H1 (cell line): ENCODE data around the gene PCDHA1. TPM values are rescaled to one million over a fixed set of nuclear protein-coding genes. Genes with fewer than 3 reads are reported as not detected.

Experiments
- ASH2L ChIP-seq: fragments of 200-600, 300-600 bp; sonication (generic); IDR thresholded peaks from one replicate; pipeline ENCODE4 v1.7.1; 2017; ENCODE audit warnings: low read length
- E2F6 ChIP-seq: IDR thresholded peaks from 2 replicates; pipeline ENCODE4 v1.6.1; 2012; ENCODE audit warnings: inconsistent platforms
- EGR1 ChIP-seq: IDR thresholded peaks from 2 replicates; pipeline ENCODE4 v1.6.1; 2011; ENCODE audit warnings: low read depth, low read length, borderline replicate concordance
- SUZ12 ChIP-seq: fragments of 200-600 bp; sonication (generic); IDR thresholded peaks from 2 replicates; pipeline ENCODE4 v1.6.1; 2012; ENCODE audit warnings: mild to moderate bottlenecking, inconsistent platforms, low read length, moderate library complexity, mixed read lengths
- polyA plus RNA-seq, 7 experiments: library from polyadenylated mRNA; depleted of rRNA in 3 of 7; stranded (reverse) in 5 of 7; unstranded in 2 of 7; fragments of >200 nt in 5 of 7; fragments of 200-250 nt in 2 of 7; gene quantifications; 1 replicate in 5 of 7; 2 replicates in 1 of 7; 4 replicates in 1 of 7; pipeline versions ENCODE4 v1.2.1 to v1.2.3, GENCODE V29; 2011 to 2013; ENCODE audit warnings: missing spikeins in 2 of 7, mixed read lengths in 2 of 7
- total RNA-seq: library from RNA; stranded (reverse); fragmentation: NEBNext Ultra II Directional; extraction: Animal tissue kit (Norgen Biotek cat#: 25700); gene quantifications from 2 replicates; pipeline ENCODE4 v1.2.1, GENCODE V29; 2021
- TF ChIP-seq, protein P1 (sequence below): fragments of 300-600 bp; sonication (generic); IDR thresholded peaks from 2 replicates; pipeline ENCODE4 v1.7.1; 2012; ENCODE audit warnings: low read length, moderate library complexity, mild to moderate bottlenecking, inconsistent platforms; ENCODE audit not compliant: insufficient replicate concordance

The PCDHA1 gene
- total and polyA plus RNA-seq, 2 of the 8 experiments (the other 6 are each of a cell fraction or from before 2014, with no cell fraction given): 0.23 to 0.50 TPM

- TF ChIP-seq, protein P1, sequence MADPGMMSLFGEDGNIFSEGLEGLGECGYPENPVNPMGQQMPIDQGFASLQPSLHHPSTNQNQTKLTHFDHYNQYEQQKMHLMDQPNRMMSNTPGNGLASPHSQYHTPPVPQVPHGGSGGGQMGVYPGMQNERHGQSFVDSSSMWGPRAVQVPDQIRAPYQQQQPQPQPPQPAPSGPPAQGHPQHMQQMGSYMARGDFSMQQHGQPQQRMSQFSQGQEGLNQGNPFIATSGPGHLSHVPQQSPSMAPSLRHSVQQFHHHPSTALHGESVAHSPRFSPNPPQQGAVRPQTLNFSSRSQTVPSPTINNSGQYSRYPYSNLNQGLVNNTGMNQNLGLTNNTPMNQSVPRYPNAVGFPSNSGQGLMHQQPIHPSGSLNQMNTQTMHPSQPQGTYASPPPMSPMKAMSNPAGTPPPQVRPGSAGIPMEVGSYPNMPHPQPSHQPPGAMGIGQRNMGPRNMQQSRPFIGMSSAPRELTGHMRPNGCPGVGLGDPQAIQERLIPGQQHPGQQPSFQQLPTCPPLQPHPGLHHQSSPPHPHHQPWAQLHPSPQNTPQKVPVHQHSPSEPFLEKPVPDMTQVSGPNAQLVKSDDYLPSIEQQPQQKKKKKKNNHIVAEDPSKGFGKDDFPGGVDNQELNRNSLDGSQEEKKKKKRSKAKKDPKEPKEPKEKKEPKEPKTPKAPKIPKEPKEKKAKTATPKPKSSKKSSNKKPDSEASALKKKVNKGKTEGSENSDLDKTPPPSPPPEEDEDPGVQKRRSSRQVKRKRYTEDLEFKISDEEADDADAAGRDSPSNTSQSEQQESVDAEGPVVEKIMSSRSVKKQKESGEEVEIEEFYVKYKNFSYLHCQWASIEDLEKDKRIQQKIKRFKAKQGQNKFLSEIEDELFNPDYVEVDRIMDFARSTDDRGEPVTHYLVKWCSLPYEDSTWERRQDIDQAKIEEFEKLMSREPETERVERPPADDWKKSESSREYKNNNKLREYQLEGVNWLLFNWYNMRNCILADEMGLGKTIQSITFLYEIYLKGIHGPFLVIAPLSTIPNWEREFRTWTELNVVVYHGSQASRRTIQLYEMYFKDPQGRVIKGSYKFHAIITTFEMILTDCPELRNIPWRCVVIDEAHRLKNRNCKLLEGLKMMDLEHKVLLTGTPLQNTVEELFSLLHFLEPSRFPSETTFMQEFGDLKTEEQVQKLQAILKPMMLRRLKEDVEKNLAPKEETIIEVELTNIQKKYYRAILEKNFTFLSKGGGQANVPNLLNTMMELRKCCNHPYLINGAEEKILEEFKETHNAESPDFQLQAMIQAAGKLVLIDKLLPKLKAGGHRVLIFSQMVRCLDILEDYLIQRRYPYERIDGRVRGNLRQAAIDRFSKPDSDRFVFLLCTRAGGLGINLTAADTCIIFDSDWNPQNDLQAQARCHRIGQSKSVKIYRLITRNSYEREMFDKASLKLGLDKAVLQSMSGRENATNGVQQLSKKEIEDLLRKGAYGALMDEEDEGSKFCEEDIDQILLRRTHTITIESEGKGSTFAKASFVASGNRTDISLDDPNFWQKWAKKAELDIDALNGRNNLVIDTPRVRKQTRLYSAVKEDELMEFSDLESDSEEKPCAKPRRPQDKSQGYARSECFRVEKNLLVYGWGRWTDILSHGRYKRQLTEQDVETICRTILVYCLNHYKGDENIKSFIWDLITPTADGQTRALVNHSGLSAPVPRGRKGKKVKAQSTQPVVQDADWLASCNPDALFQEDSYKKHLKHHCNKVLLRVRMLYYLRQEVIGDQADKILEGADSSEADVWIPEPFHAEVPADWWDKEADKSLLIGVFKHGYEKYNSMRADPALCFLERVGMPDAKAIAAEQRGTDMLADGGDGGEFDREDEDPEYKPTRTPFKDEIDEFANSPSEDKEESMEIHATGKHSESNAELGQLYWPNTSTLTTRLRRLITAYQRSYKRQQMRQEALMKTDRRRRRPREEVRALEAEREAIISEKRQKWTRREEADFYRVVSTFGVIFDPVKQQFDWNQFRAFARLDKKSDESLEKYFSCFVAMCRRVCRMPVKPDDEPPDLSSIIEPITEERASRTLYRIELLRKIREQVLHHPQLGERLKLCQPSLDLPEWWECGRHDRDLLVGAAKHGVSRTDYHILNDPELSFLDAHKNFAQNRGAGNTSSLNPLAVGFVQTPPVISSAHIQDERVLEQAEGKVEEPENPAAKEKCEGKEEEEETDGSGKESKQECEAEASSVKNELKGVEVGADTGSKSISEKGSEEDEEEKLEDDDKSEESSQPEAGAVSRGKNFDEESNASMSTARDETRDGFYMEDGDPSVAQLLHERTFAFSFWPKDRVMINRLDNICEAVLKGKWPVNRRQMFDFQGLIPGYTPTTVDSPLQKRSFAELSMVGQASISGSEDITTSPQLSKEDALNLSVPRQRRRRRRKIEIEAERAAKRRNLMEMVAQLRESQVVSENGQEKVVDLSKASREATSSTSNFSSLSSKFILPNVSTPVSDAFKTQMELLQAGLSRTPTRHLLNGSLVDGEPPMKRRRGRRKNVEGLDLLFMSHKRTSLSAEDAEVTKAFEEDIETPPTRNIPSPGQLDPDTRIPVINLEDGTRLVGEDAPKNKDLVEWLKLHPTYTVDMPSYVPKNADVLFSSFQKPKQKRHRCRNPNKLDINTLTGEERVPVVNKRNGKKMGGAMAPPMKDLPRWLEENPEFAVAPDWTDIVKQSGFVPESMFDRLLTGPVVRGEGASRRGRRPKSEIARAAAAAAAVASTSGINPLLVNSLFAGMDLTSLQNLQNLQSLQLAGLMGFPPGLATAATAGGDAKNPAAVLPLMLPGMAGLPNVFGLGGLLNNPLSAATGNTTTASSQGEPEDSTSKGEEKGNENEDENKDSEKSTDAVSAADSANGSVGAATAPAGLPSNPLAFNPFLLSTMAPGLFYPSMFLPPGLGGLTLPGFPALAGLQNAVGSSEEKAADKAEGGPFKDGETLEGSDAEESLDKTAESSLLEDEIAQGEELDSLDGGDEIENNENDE: no peak
- TF ChIP-seq E2F6: peak; percentile 71; the same call in 1 of the 2 replicates
- TF ChIP-seq EGR1: 0 out of 2 replicates have a peak, but pooled peaks have one; percentile 44
- TF ChIP-seq SUZ12: 0 out of 2 replicates have a peak, but pooled peaks have one; percentile 11
- TF ChIP-seq ASH2L: no peak
Observed at GRCh38 chr5:140925806-140926442, 140.0 kb downstream of the PCDHA1 start, which contains the start of gene PCDHAC1 (continued).
